ENCODE results near the gene BLVRA.

DNA sequence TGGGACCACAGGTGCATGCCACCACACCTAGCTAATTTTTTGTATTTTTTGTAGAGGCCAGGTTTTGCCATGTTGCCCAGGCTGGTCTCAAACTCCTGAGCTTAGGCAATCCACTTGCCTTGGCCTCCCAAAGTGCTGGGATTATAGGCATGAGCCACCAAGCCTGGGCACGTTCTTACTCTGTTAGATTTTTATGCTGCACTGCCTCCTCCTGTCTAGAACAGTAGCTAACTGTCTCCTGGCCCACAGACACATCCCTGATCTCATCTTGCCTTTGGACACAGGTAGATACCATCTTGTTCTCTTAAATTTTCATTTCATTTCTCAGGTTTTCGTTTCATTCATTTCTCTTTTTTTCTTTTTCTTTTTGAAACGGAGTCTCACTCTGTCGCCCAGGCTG is 41.1 kb downstream of the BLVRA start:
- TF ChIP-seq, protein P1, sequence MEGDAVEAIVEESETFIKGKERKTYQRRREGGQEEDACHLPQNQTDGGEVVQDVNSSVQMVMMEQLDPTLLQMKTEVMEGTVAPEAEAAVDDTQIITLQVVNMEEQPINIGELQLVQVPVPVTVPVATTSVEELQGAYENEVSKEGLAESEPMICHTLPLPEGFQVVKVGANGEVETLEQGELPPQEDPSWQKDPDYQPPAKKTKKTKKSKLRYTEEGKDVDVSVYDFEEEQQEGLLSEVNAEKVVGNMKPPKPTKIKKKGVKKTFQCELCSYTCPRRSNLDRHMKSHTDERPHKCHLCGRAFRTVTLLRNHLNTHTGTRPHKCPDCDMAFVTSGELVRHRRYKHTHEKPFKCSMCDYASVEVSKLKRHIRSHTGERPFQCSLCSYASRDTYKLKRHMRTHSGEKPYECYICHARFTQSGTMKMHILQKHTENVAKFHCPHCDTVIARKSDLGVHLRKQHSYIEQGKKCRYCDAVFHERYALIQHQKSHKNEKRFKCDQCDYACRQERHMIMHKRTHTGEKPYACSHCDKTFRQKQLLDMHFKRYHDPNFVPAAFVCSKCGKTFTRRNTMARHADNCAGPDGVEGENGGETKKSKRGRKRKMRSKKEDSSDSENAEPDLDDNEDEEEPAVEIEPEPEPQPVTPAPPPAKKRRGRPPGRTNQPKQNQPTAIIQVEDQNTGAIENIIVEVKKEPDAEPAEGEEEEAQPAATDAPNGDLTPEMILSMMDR (IDR thresholded peaks at IDR 0.05), result no peak
- TF ChIP-seq POLR2A (IDR thresholded peaks at IDR 0.05), result no peak
- no peak for TF ChIP-seq POLR2AphosphoS5 (IDR thresholded peaks at IDR 0.05; ENCODE audit: insufficient read depth in 1 of 2, low read depth in 1 of 2)
